Measurements from ENCODE around the gene DAPK2.
"Not testable (repeated sequence)": the region's sequence is repeated elsewhere in the genome, so short reads cannot be mapped to it uniquely, and the experiment has no call there.

The DAPK2 gene

GRCh38 chr15:64046421-64047153 is at the start of gene DAPK2:
TSS of gene DAPK2 (minus strand) at chr15:64046485. CDS start at chr15:64040261, 6,224 bp downstream.
- peak; percentile 79 for DNase-seq

- no peak for DNase-seq
These were observed 49.1 kb upstream of the DAPK2 start for GRCh38 chr15:64095431-64095794.

GRCh38 chr15:64093627-64094417 is 47.5 kb upstream of the DAPK2 start, which contains the start of gene CIAO2A:
TSS of gene CIAO2A (minus strand) at chr15:64093838. CDS start at chr15:64093768, 70 bp downstream.
- DNase-seq = peak; percentile 94

- DNase-seq = peak; percentile 63
These were observed 46.8 kb upstream of the DAPK2 start for GRCh38 chr15:64092864-64093626.

- DNase-seq = no peak
These were observed 46.0 kb upstream of the DAPK2 start for GRCh38 chr15:64092075-64092820.

GRCh38 chr15:64090527-64090926 is 44.2 kb upstream of the DAPK2 start:
- DNase-seq = no peak

- DNase-seq = no peak
These were observed 43.4 kb upstream of the DAPK2 start for GRCh38 chr15:64089543-64090280.

GRCh38 chr15:64082757-64083156 is 36.5 kb upstream of the DAPK2 start:
- DNase-seq = no peak

- DNase-seq = not testable (repeated sequence)
These were observed 27.2 kb upstream of the DAPK2 start for GRCh38 chr15:64073496-64073895.

GRCh38 chr15:64072812-64073211 is 26.5 kb upstream of the DAPK2 start:
- DNase-seq = no peak

GRCh38 chr15:64071931-64072765 is 25.9 kb upstream of the DAPK2 start:
- DNase-seq = no peak

GRCh38 chr15:64070965-64071851 is 24.9 kb upstream of the DAPK2 start:
- no peak for DNase-seq

- DNase-seq = no peak
These were observed 23.8 kb upstream of the DAPK2 start for GRCh38 chr15:64070106-64070505.

GRCh38 chr15:64068133-64068532 is 21.8 kb upstream of the DAPK2 start:
- DNase-seq = no peak

GRCh38 chr15:64067564-64068030 is 21.3 kb upstream of the DAPK2 start:
- peak; percentile 84 for DNase-seq

GRCh38 chr15:64066451-64066850 is 20.2 kb upstream of the DAPK2 start:
- DNase-seq = no peak

GRCh38 chr15:64060716-64061115 is 14.4 kb upstream of the DAPK2 start:
- no peak for DNase-seq

- DNase-seq = not testable (repeated sequence)
These were observed 12.8 kb upstream of the DAPK2 start for GRCh38 chr15:64059104-64059503.

- DNase-seq = no peak
These were observed 12.0 kb upstream of the DAPK2 start for GRCh38 chr15:64058279-64058678.

- DNase-seq = not testable (repeated sequence)
These were observed 7.4 kb upstream of the DAPK2 start for GRCh38 chr15:64053674-64054073.
